GM21526 (cell line): ENCODE data around the gene HPS6.

Experiments
- ATAC-seq: cut with Tn5 transposase; IDR thresholded peaks from one replicate; pipeline ENCODE4 v1.9.1; 2021; ENCODE audit warnings: moderate library complexity; ENCODE audit not compliant: unreplicated experiment, low FRiP score

The HPS6 gene

GRCh38 chr10:102115775-102116174, 50.6 kb downstream of the HPS6 start:
- ATAC-seq: no peak

DNA sequence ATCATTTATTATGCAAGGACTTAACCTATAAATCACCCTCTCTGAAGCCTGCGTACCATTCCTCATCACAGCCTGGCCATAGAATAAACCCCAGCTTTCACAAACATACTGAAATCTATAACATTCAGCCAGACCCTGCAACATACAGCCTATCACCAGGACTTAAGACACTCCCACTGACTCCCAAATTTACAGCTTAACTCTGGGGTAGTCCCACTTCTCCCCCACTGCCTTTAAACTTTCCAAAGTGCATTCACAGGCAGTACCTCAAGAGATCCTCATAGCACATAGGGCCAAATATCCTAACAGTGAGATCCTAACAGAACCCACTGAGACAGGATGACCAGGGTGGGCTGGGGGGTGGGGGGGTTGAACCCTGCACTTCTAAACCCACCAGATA, 51.5 kb downstream of the HPS6 start:
- no peak for ATAC-seq
